H1 (cell line): ENCODE data around the gene RRAS2. TPM values are rescaled to one million over a fixed set of nuclear protein-coding genes. Genes with fewer than 3 reads are reported as not detected.

ENCODE experiments used
- EGR1 ChIP-seq: IDR thresholded peaks from 2 replicates; pipeline ENCODE4 v1.6.1; 2011; ENCODE audit warnings: low read depth, low read length, borderline replicate concordance
- FOSL1 ChIP-seq: IDR thresholded peaks from 2 replicates; pipeline ENCODE4 v1.6.1; 2011; ENCODE audit warnings: mild to moderate bottlenecking, low read depth, low read length, moderate library complexity; ENCODE audit not compliant: insufficient read depth
- HDAC2 ChIP-seq, 2 experiments: fragments of 300-600 bp in 1 of 2; sonication (generic) in 1 of 2; IDR thresholded peaks; 2 replicates each; pipeline ENCODE4 v1.6.1; 2011 to 2012; ENCODE audit warnings: low read depth in 2 of 2, low read length in 2 of 2, mild to moderate bottlenecking in 2 of 2, moderate library complexity in 2 of 2, borderline replicate concordance in 1 of 2, inconsistent platforms in 1 of 2
- JUN ChIP-seq: IDR thresholded peaks from 2 replicates; pipeline ENCODE4 v1.6.1; 2011; ENCODE audit warnings: low read depth, mild to moderate bottlenecking, improper control_type of control experiment, low read length
- NRF1 ChIP-seq: IDR thresholded peaks from 2 replicates; pipeline ENCODE4 v1.6.1; 2011; ENCODE audit warnings: mild to moderate bottlenecking, low read depth, low read length, improper control_type of control experiment
- SRF ChIP-seq: IDR thresholded peaks from 2 replicates; pipeline ENCODE4 v1.6.1; 2011; ENCODE audit warnings: mild to moderate bottlenecking, low read depth, low read length, moderate library complexity
- polyA plus RNA-seq, 7 experiments: library from polyadenylated mRNA; depleted of rRNA in 3 of 7; stranded (reverse) in 5 of 7; unstranded in 2 of 7; fragments of >200 nt in 5 of 7; fragments of 200-250 nt in 2 of 7; gene quantifications; 1 replicate in 5 of 7; 2 replicates in 1 of 7; 4 replicates in 1 of 7; pipeline versions ENCODE4 v1.2.1 to v1.2.3, GENCODE V29; 2011 to 2013; ENCODE audit warnings: missing spikeins in 2 of 7, mixed read lengths in 2 of 7
- total RNA-seq: library from RNA; stranded (reverse); fragmentation: NEBNext Ultra II Directional; extraction: Animal tissue kit (Norgen Biotek cat#: 25700); gene quantifications from 2 replicates; pipeline ENCODE4 v1.2.1, GENCODE V29; 2021

The RRAS2 gene
- total and polyA plus RNA-seq, 2 of the 8 experiments (the other 6 are each of a cell fraction or from before 2014, with no cell fraction given): 72.3 to 234 TPM

GRCh38 chr11:14270690-14271542 is 88.1 kb downstream of the RRAS2 start (continued):
- TF ChIP-seq JUN (no peak), SRF (no peak), FOSL1 (no peak), HDAC2 (IDR thresholded peaks at IDR 0.05; ENCODE audit: borderline replicate concordance in 1 of 2, low read depth in 2 of 2, low read length in 2 of 2) (no peak), NRF1 (no peak), EGR1 (no peak)
